HG03565 (cell line): ENCODE measurements around the gene TMEM245.
"Not testable (repeated sequence)": the region's sequence is repeated elsewhere in the genome, so short reads cannot be mapped to it uniquely, and the experiment has no call there.

Experiments
- ATAC-seq: cut with Tn5 transposase; IDR thresholded peaks from one replicate; pipeline ENCODE4 v1.9.1; 2021; ENCODE audit warnings: mild to moderate bottlenecking, moderate library complexity; ENCODE audit not compliant: unreplicated experiment

The TMEM245 gene

GRCh38 chr9:109133533-109133932 lies 13.8 kb upstream of the TMEM245 start:
- ATAC-seq, result no peak

GRCh38 chr9:109132567-109133021 lies 12.8 kb upstream of the TMEM245 start:
- no peak for ATAC-seq

GRCh38 chr9:109129470-109130197 lies 9.9 kb upstream of the TMEM245 start:
- no peak for ATAC-seq

- ATAC-seq, result not testable (repeated sequence)
Measured at GRCh38 chr9:109126671-109127070, 6.9 kb upstream of the TMEM245 start.

GRCh38 chr9:109124121-109124520 lies 4.4 kb upstream of the TMEM245 start:
- ATAC-seq, result no peak

- ATAC-seq, result no peak
Measured at GRCh38 chr9:109122726-109123621, 3.2 kb upstream of the TMEM245 start.

- no peak for ATAC-seq
Measured at GRCh38 chr9:109121232-109121796, 1.6 kb upstream of the TMEM245 start.

- no peak for ATAC-seq
Measured at GRCh38 chr9:109120204-109120789, 550 bp upstream of the TMEM245 start.

GRCh38 chr9:109118808-109119438 lies 824 bp downstream of the TMEM245 start:
- ATAC-seq, result no peak

- ATAC-seq, result no peak
Measured at GRCh38 chr9:109117856-109118807, 1.6 kb downstream of the TMEM245 start.

- ATAC-seq, result no peak
Measured at GRCh38 chr9:109115931-109116526, 3.7 kb downstream of the TMEM245 start.

- no peak for ATAC-seq
Measured at GRCh38 chr9:109114670-109115069, 5.1 kb downstream of the TMEM245 start.

- no peak for ATAC-seq
Measured at GRCh38 chr9:109113892-109114609, 5.7 kb downstream of the TMEM245 start.

- ATAC-seq, result no peak
Measured at GRCh38 chr9:109113254-109113653, 6.5 kb downstream of the TMEM245 start.

GRCh38 chr9:109110329-109111021 lies 9.3 kb downstream of the TMEM245 start:
- peak; percentile 81 for ATAC-seq

- no peak for ATAC-seq
Measured at GRCh38 chr9:109109967-109110328, 9.8 kb downstream of the TMEM245 start.

- no peak for ATAC-seq
Measured at GRCh38 chr9:109108318-109108717, 11.4 kb downstream of the TMEM245 start.
